Stimulated activated CD4-positive, alpha-beta T cell treated with anti-CD3 and anti-CD28 coated beads, Interleukin-2, amount 100 ng/mL, for 48 hours (primary cell): ENCODE data around the gene NADK2.

Source experiments
- DNase-seq, 2 donors: peaks; one replicate each; pipeline ENCODE4 v3.0.0-alpha.2; 2020

Gene NADK2

GRCh38 chr5:36246036-36246800 lies 4.5 kb upstream of the NADK2 start:
- DNase-seq, result no peak

GRCh38 chr5:36244076-36244475 lies 2.4 kb upstream of the NADK2 start:
- DNase-seq, result no peak

GRCh38 chr5:36243653-36244052 lies 1.9 kb upstream of the NADK2 start:
- DNase-seq, result no peak

GRCh38 chr5:36242534-36243485 lies 1.1 kb upstream of the NADK2 start:
- no peak for DNase-seq

GRCh38 chr5:36240779-36241630 lies 720 bp downstream of the NADK2 start:
- peak; percentile 19 to 23 for DNase-seq

GRCh38 chr5:36239370-36240293 lies 2.1 kb downstream of the NADK2 start:
- no peak for DNase-seq

- no peak for DNase-seq
Measured at GRCh38 chr5:36238502-36239295, 3.0 kb downstream of the NADK2 start.

- no peak for DNase-seq
Measured at GRCh38 chr5:36237751-36238150, 4.0 kb downstream of the NADK2 start.

GRCh38 chr5:36236801-36237200 lies 4.9 kb downstream of the NADK2 start:
- DNase-seq, result no peak

- no peak for DNase-seq
Measured at GRCh38 chr5:36232533-36232932, 9.2 kb downstream of the NADK2 start.

- no peak for DNase-seq
Measured at GRCh38 chr5:36230151-36230790, 11.5 kb downstream of the NADK2 start.

- DNase-seq, result no peak
Measured at GRCh38 chr5:36228505-36228904, 13.2 kb downstream of the NADK2 start.

GRCh38 chr5:36227046-36227445 lies 14.7 kb downstream of the NADK2 start:
- no peak for DNase-seq

- no peak for DNase-seq
Measured at GRCh38 chr5:36222620-36223019, 19.1 kb downstream of the NADK2 start.

GRCh38 chr5:36217988-36218387 lies 23.7 kb downstream of the NADK2 start:
- DNase-seq, result no peak

GRCh38 chr5:36217567-36217966 lies 24.2 kb downstream of the NADK2 start:
- no peak for DNase-seq

- DNase-seq, result no peak
Measured at GRCh38 chr5:36215910-36216309, 25.8 kb downstream of the NADK2 start.

- DNase-seq, result no peak
Measured at GRCh38 chr5:36214436-36214835, 27.3 kb downstream of the NADK2 start.

- DNase-seq, result no peak
Measured at GRCh38 chr5:36209664-36210063, 32.1 kb downstream of the NADK2 start.

- DNase-seq, result no peak
Measured at GRCh38 chr5:36208786-36209185, 32.9 kb downstream of the NADK2 start.
